Panc1 (cell line): ENCODE measurements around the gene BPGM. TPM values are rescaled to one million over a fixed set of nuclear protein-coding genes. Genes with fewer than 3 reads are reported as not detected.

ENCODE experiments used
- ATAC-seq: fragments of 200-7000 bp; cut with Tn5 transposase; 2 replicates; pipeline ENCODE4 v1.9.1; 2020; ENCODE audit warnings: mild to moderate bottlenecking, moderate library complexity
- BruUV-seq: library from RNA; stranded (reverse); fragments of 400-500 nt; replicated peaks from 2 replicates; lab custom pipeline; 2021; lab: Mats Ljungman, UMichigan
- CTCF ChIA-PET: fragments of 300-600 bp; sonication (Branson Sonifier 250); formaldehyde crosslinking; loops from one replicate; lab custom pipeline; 2022; ENCODE audit warnings: antibody characterized with exemption; lab: Charles Lee
- POLR2A ChIA-PET: fragments of 300-600 bp; sonication (Branson Sonifier 250); formaldehyde crosslinking; loops from one replicate; lab custom pipeline; 2022; ENCODE audit warnings: antibody characterized with exemption; lab: Charles Lee
- DNase-seq: peaks from one replicate; pipeline ENCODE4 v3.0.0-alpha.2; 2010; ENCODE audit warnings: low read depth, low spot score
- H3K27ac ChIP-seq: 2 replicates; pipeline ENCODE4 v1.5.1; 2011; ENCODE audit warnings: mild to moderate bottlenecking, low read length, inconsistent platforms
- H3K27me3 ChIP-seq: fragments of 200-500 bp; sonication (Bioruptor generic); 2 replicates; pipeline ENCODE4 v1.6.0; 2014; ENCODE audit warnings: low read length, inconsistent platforms; ENCODE audit not compliant: control insufficient read depth, insufficient read depth
- H3K36me3 ChIP-seq: fragments of 200-500 bp; sonication (Bioruptor generic); 2 replicates; pipeline ENCODE4 v1.5.1; 2014; ENCODE audit warnings: inconsistent platforms, mild to moderate bottlenecking, low read length, moderate library complexity; ENCODE audit not compliant: control insufficient read depth, insufficient read depth
- H3K4me1 ChIP-seq: 2 replicates; pipeline ENCODE4 v1.5.1; 2011; ENCODE audit warnings: inconsistent platforms, mild to moderate bottlenecking, low read length, moderate library complexity; ENCODE audit not compliant: control insufficient read depth, insufficient read depth
- H3K4me3 ChIP-seq, 2 experiments: 2 replicates each; pipeline ENCODE4 v1.5.1; 2011 to 2012; ENCODE audit warnings: low read depth in 2 of 2, low read length in 2 of 2, mild to moderate bottlenecking in 2 of 2, inconsistent platforms in 1 of 2, moderate library complexity in 1 of 2
- H3K9me3 ChIP-seq: fragments of 200-500 bp; sonication (Bioruptor generic); 2 replicates; pipeline ENCODE4 v1.5.1; 2014; ENCODE audit warnings: low read depth, mild to moderate bottlenecking, inconsistent platforms, low read length, moderate library complexity; ENCODE audit not compliant: control insufficient read depth, insufficient read depth
- CTCF ChIP-seq: fragments of 450-650 bp; IDR thresholded peaks from 2 replicates; pipeline ENCODE4 v1.5.1; 2017; ENCODE audit warnings: mild to moderate bottlenecking
- POLR2AphosphoS5 ChIP-seq: IDR thresholded peaks from 2 replicates; pipeline ENCODE4 v1.6.1; 2012; ENCODE audit warnings: mild to moderate bottlenecking, low read depth, low read length, moderate library complexity
- SIN3A ChIP-seq: IDR thresholded peaks from 2 replicates; pipeline ENCODE4 v1.6.1; 2012; ENCODE audit warnings: low read depth, mild to moderate bottlenecking, low read length, moderate library complexity, borderline replicate concordance; ENCODE audit not compliant: insufficient read depth
- TCF7L2 ChIP-seq: IDR thresholded peaks from 2 replicates; pipeline ENCODE4 v1.6.1; 2011; ENCODE audit warnings: mild to moderate bottlenecking, low read depth, low read length, inconsistent platforms
- in situ Hi-C: cut with HindIII; loops from 2 replicates; pipeline ENCODE4 v1.10.0; 2016; ENCODE audit warnings: low sequenced_read_pairs, low pct_unique_long_range_greater_than_20kb
- intact Hi-C: fragments of 100-400 bp; cut with micrococcal nuclease; formaldehyde crosslinking; loops from one replicate; pipeline ENCODE4 v1.10.0; 2022; ENCODE audit not compliant: unreplicated experiment
- total RNA-seq: library from RNA; stranded (reverse); gene quantifications from one replicate; pipeline ENCODE4 v1.2.1, GENCODE V29; 2021; ENCODE audit not compliant: unreplicated experiment
- TF ChIP-seq, protein P1 (sequence below), 2 experiments: IDR thresholded peaks; 2 replicates each; pipeline ENCODE4 v1.6.1; 2011 to 2012; ENCODE audit warnings: low read depth in 2 of 2, control low read depth in 1 of 2, low read length in 1 of 2, mild to moderate bottlenecking in 1 of 2, moderate library complexity in 1 of 2; ENCODE audit not compliant: insufficient read depth in 1 of 2

Gene BPGM
- total RNA-seq, 1 experiment from 2014 or later, result 10.7 TPM

- no peaks in the 10 kb centered on the region for H3K4me1 ChIP-seq
- ChIA-PET CTCF (no interaction called here), POLR2A (no interaction called here)
- intact Hi-C loops, result no loop called here
- BruUV-seq, result no TSS peak
- H3K27ac ChIP-seq, result no peak overlapping the region
- no peak for ATAC-seq
- in situ Hi-C loops, result no loop called here
- no peak for DNase-seq
- no peaks in the 10 kb centered on the region for H3K36me3 ChIP-seq
- no peaks in the 10 kb centered on the region for H3K27me3 ChIP-seq
- TF ChIP-seq SIN3A (no peak), CTCF (no peak), TCF7L2 (no peak), POLR2AphosphoS5 (no peak)
- TF ChIP-seq, protein P1, sequence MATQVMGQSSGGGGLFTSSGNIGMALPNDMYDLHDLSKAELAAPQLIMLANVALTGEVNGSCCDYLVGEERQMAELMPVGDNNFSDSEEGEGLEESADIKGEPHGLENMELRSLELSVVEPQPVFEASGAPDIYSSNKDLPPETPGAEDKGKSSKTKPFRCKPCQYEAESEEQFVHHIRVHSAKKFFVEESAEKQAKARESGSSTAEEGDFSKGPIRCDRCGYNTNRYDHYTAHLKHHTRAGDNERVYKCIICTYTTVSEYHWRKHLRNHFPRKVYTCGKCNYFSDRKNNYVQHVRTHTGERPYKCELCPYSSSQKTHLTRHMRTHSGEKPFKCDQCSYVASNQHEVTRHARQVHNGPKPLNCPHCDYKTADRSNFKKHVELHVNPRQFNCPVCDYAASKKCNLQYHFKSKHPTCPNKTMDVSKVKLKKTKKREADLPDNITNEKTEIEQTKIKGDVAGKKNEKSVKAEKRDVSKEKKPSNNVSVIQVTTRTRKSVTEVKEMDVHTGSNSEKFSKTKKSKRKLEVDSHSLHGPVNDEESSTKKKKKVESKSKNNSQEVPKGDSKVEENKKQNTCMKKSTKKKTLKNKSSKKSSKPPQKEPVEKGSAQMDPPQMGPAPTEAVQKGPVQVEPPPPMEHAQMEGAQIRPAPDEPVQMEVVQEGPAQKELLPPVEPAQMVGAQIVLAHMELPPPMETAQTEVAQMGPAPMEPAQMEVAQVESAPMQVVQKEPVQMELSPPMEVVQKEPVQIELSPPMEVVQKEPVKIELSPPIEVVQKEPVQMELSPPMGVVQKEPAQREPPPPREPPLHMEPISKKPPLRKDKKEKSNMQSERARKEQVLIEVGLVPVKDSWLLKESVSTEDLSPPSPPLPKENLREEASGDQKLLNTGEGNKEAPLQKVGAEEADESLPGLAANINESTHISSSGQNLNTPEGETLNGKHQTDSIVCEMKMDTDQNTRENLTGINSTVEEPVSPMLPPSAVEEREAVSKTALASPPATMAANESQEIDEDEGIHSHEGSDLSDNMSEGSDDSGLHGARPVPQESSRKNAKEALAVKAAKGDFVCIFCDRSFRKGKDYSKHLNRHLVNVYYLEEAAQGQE (IDR thresholded peaks at IDR 0.05; ENCODE audit: insufficient read depth in 1 of 2, low read depth in 2 of 2, low read length in 1 of 2), result no peak
- no peak overlapping the region for H3K4me3 ChIP-seq
- no peaks in the 10 kb centered on the region for H3K9me3 ChIP-seq
Observed at GRCh38 chr7:134660961-134661376, 14.3 kb downstream of the BPGM start.

DNA sequence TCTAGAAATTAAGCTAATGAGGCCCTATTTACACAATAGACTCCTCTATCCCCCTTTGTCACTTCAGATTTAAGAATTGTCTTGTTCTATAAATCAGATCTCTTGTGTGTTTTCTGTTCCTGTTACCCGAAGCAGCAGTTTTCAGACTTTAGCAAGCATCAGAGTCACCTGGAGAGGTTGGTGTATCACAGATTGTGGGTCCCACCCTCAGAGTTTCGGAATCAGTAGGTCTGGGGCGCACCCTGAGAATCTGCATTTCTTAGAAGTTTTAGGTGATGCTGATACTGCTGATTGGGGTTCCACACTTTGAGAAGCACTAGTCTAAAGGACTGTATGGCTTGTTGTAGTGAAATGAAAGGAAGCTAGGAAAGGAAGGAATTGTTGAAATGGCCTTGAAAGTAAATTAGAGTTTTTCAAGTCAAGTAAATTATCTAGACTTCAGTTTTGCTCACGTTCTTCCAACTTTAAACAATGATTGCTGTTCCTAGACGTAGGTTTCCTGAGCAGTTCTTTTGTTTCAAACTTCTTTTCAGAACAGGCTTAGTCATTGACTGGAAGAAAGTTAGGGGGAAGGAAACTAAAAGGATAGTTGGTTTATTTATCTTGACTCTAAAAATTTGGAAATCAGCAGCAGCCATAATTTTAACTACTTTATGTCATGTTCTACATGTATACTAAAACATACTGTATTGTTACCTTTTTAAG is 15.7 kb downstream of the BPGM start:
- POLR2A ChIA-PET, result no interaction called here
- no peaks in the 10 kb centered on the region for H3K36me3 ChIP-seq
- no peaks in the 10 kb centered on the region for H3K4me1 ChIP-seq
- CTCF ChIA-PET, result no interaction called here
- H3K27ac ChIP-seq, result no peak overlapping the region
- DNase-seq (no peak), ATAC-seq (no peak)
- BruUV-seq, result no TSS peak
- H3K27me3 ChIP-seq, result no peaks in the 10 kb centered on the region
- H3K4me3 ChIP-seq, result no peak overlapping the region
- H3K9me3 ChIP-seq, result no peaks in the 10 kb centered on the region
- intact Hi-C loops, result no loop called here
- TF ChIP-seq, protein P1 (IDR thresholded peaks at IDR 0.05; ENCODE audit: insufficient read depth in 1 of 2, low read depth in 2 of 2, low read length in 1 of 2), result no peak
- no peak for TF ChIP-seq POLR2AphosphoS5
- no peak for TF ChIP-seq SIN3A
- no peak for TF ChIP-seq TCF7L2
- no peak for TF ChIP-seq CTCF
- in situ Hi-C loops, result no loop called here
